Small intestine (tissue), 7 donors: ENCODE results near the gene MED23. TPM values are rescaled to one million over a fixed set of nuclear protein-coding genes. Genes with fewer than 3 reads are reported as not detected.
"Not testable (repeated sequence)": the region's sequence is repeated elsewhere in the genome, so short reads cannot be mapped to it uniquely, and the experiment has no call there.

Experiments used
- DNase-seq, 2 donors: peaks; one replicate each; pipeline versions ENCODE4 v3.0.0 to v3.0.0-alpha.2; 2013
- FAIRE-seq: peaks from 2 replicates; lab custom pipeline; 2012; peaks lifted over from hg19 to GRCh38; lab: Jason Lieb, UNC
- H3K27ac ChIP-seq, 3 donors: one replicate each; pipeline ENCODE4 v1.5.1; 2013; ENCODE audit warnings: low read length in 2 of 3, mild to moderate bottlenecking in 2 of 3, control low read depth in 1 of 3, inconsistent platforms in 1 of 3, low read depth in 1 of 3, moderate library complexity in 1 of 3
- H3K27me3 ChIP-seq, 3 donors: one replicate each; pipeline ENCODE4 v1.6.1; 2013; ENCODE audit warnings: low read length in 3 of 3, inconsistent platforms in 1 of 3; ENCODE audit not compliant: control insufficient read depth in 3 of 3, insufficient read depth in 3 of 3
- H3K36me3 ChIP-seq, 3 donors: one replicate each; pipeline ENCODE4 v1.6.1; 2013; ENCODE audit warnings: low read length in 3 of 3, inconsistent platforms in 1 of 3, low read depth in 1 of 3, mild to moderate bottlenecking in 1 of 3, moderate library complexity in 1 of 3; ENCODE audit not compliant: control insufficient read depth in 3 of 3, insufficient read depth in 2 of 3
- H3K4me1 ChIP-seq, 3 donors: one replicate each; pipeline ENCODE4 v1.6.1; 2013; ENCODE audit warnings: low read length in 2 of 3, inconsistent platforms in 1 of 3, low read depth in 1 of 3, mild to moderate bottlenecking in 1 of 3, moderate library complexity in 1 of 3; ENCODE audit not compliant: control insufficient read depth in 3 of 3, insufficient read depth in 2 of 3
- H3K4me3 ChIP-seq, 3 donors: one replicate each; pipeline ENCODE4 v1.5.1; 2013; ENCODE audit warnings: low read length in 3 of 3, control low read depth in 1 of 3, inconsistent platforms in 1 of 3, low read depth in 1 of 3, mild to moderate bottlenecking in 1 of 3, moderate library complexity in 1 of 3
- H3K9me3 ChIP-seq, 2 donors: one replicate each; pipeline ENCODE4 v1.6.1; 2013; ENCODE audit warnings: low read depth in 1 of 2, low read length in 1 of 2; ENCODE audit not compliant: control insufficient read depth in 2 of 2, insufficient read depth in 1 of 2
- WGBS, 3 donors: extraction: QIAGEN DNeasy Blood & Tissue Kit; methylation state at CpG; one replicate each; pipeline ENCODE4 v1.1.7; 2013; 5-methylcytosine and 5-hydroxymethylcytosine counted together
- polyA plus RNA-seq, 4 donors: library from polyadenylated mRNA; stranded (reverse) in 3 of 4; unstranded in 1 of 4; fragments of 200-250 nt in 3 of 4; fragments of 120-200 nt in 1 of 4; gene quantifications; one replicate each; pipeline versions ENCODE4 v1.2.1 to v1.2.3, GENCODE V29; 2013
- donor health status: healthy with polysubstance abuse.
- donor health status: control.
- donor health status: control.
- donor health status: Bipolar disorder and iron deficiency.
- donor health status: healthy.

The MED23 gene
- polyA plus RNA-seq, 4 donors = 8.1 to 41.2 (median 13.6) TPM

GRCh38 chr6:131538615-131539014, 89.4 kb downstream of the MED23 start:
- 66 to 71% (median 69%) methylated on average over 4 of the region's 4 CpGs for WGBS, 3 donors
- not testable (repeated sequence) for FAIRE-seq, H3K4me1 ChIP-seq, H3K36me3 ChIP-seq, H3K9me3 ChIP-seq, H3K27ac ChIP-seq, DNase-seq, H3K27me3 ChIP-seq, H3K4me3 ChIP-seq

- no peaks in the 10 kb centered on the region for H3K27me3 ChIP-seq
- H3K9me3 ChIP-seq = no peaks in the 10 kb centered on the region
- DNase-seq = no peak
- WGBS, 3 donors = 74 to 86% (median 77%) methylated on average over 3 of the region's 3 CpGs
- no peaks in the 10 kb centered on the region for H3K4me1 ChIP-seq
- H3K27ac ChIP-seq = no peak overlapping the region
- no peaks in the 10 kb centered on the region for H3K36me3 ChIP-seq
- H3K4me3 ChIP-seq = no peak overlapping the region
- no peak for FAIRE-seq
These were observed 95.4 kb downstream of the MED23 start for GRCh38 chr6:131532580-131533039.

- H3K9me3 ChIP-seq, H3K36me3 ChIP-seq, FAIRE-seq, DNase-seq, H3K27ac ChIP-seq, H3K4me1 ChIP-seq, H3K27me3 ChIP-seq, H3K4me3 ChIP-seq: not testable (repeated sequence)
- WGBS, 3 donors = 76 to 96% (median 93%) methylated on average over 12 of the region's 12 CpGs
These were observed 96.4 kb downstream of the MED23 start for GRCh38 chr6:131531681-131532080.

GRCh38 chr6:131530936-131531335, 97.1 kb downstream of the MED23 start:
- H3K4me3 ChIP-seq, DNase-seq, H3K27ac ChIP-seq, H3K9me3 ChIP-seq, H3K4me1 ChIP-seq, H3K27me3 ChIP-seq, FAIRE-seq, H3K36me3 ChIP-seq: not testable (repeated sequence)
- 77 to 88% (median 82%) methylated on average over 5 of the region's 5 CpGs for WGBS, 3 donors

- WGBS, 3 donors = 90 to 94% (median 91%) methylated on average over 25 of the region's 25 CpGs
These were observed 103.2 kb downstream of the MED23 start for GRCh38 chr6:131524695-131525336.

GRCh38 chr6:131523988-131524673, 103.9 kb downstream of the MED23 start:
- DNase-seq (no peak), FAIRE-seq (no peak)
- Histone ChIP-seq H3K36me3 (no peaks in the 10 kb centered on the region), H3K4me3 (no peak overlapping the region), H3K27ac (no peak overlapping the region), H3K4me1 (no peaks in the 10 kb centered on the region), H3K27me3 (no peaks in the 10 kb centered on the region), H3K9me3 (peaks cover 0 to 4% of the 10 kb centered on the region in 2 donors)
- WGBS, 3 donors = 88 to 93% (median 91%) methylated on average over 1 of the region's 1 CpG

More at GRCh38 chr6:131524695-131525336, 103.2 kb downstream of the MED23 start:
- Histone ChIP-seq H3K36me3 (no peaks in the 10 kb centered on the region), H3K4me3 (no peak overlapping the region), H3K9me3 (peaks cover 0 to 3% of the 10 kb centered on the region in 2 donors), H3K4me1 (no peaks in the 10 kb centered on the region), H3K27me3 (no peaks in the 10 kb centered on the region), H3K27ac (no peak overlapping the region)
- DNase-seq (no peak), FAIRE-seq (no peak)

Other genes with a start within 250 kb of the MED23 start
- 1 to 10 TPM in 1 of 4 donors, under 1 TPM in 2, not detected in 1; 0.34 to 1.1 (median 0.49) TPM for gene ARG1, start 55.0 kb downstream of the MED23 start, polyA plus RNA-seq
- gene ENPP3, start 9.1 kb upstream of the MED23 start, polyA plus RNA-seq = 10 to 100 TPM in 1 of 4 donors, 1 to 10 TPM in 2, under 1 TPM in 1; 0.57 to 53.0 (median 7.2) TPM
- under 1 TPM in 1 of 4 donors, not detected in 3; 0.30 TPM for gene OR2A4, start 73.2 kb upstream of the MED23 start, polyA plus RNA-seq
- under 1 TPM in 1 of 4 donors, not detected in 3; 0.61 TPM for gene CTAGE9, start 82.8 kb upstream of the MED23 start, polyA plus RNA-seq
- gene ENPP1, start 179.8 kb upstream of the MED23 start, polyA plus RNA-seq = 10 to 100 TPM in 1 of 4 donors, 1 to 10 TPM in 1, under 1 TPM in 2; 0.57 to 11.4 (median 1.1) TPM